ENCODE data around the gene LUZP2. TPM values are rescaled to one million over a fixed set of nuclear protein-coding genes. Genes with fewer than 3 reads are reported as not detected.

Gene LUZP2
- total RNA-seq, 4 donors from 2014 or later, result 0.23 to 0.83 (median 0.48) TPM

DNA sequence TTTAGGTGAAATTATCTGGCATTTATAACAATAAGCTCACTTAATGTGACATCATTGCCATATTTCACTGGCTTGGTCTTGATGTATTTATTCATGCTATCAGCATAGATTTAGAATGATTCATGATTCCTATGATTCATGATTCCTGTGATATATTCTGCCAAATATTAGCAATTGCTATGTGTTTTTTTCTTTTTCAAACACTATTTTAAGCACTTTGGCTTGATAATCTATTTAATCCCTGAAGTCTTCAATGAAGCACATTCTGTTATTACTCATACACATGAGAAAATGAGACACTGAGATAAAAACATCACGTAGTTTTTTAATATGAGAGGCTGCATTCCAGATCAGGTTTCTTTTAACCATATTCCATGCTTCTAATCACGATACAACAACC is 78.5 kb downstream of the LUZP2 start:
- DNase-seq, result no peak
- no peak overlapping the region for H3K4me3 ChIP-seq
- TF ChIP-seq, protein P1, sequence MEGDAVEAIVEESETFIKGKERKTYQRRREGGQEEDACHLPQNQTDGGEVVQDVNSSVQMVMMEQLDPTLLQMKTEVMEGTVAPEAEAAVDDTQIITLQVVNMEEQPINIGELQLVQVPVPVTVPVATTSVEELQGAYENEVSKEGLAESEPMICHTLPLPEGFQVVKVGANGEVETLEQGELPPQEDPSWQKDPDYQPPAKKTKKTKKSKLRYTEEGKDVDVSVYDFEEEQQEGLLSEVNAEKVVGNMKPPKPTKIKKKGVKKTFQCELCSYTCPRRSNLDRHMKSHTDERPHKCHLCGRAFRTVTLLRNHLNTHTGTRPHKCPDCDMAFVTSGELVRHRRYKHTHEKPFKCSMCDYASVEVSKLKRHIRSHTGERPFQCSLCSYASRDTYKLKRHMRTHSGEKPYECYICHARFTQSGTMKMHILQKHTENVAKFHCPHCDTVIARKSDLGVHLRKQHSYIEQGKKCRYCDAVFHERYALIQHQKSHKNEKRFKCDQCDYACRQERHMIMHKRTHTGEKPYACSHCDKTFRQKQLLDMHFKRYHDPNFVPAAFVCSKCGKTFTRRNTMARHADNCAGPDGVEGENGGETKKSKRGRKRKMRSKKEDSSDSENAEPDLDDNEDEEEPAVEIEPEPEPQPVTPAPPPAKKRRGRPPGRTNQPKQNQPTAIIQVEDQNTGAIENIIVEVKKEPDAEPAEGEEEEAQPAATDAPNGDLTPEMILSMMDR (IDR thresholded peaks at IDR 0.05), result no peak
- intact Hi-C loops (cut with DNase I), result no loop called here
- no peaks in the 10 kb centered on the region for H3K36me3 ChIP-seq
- H3K27ac ChIP-seq, result no peak overlapping the region
- H3K9me3 ChIP-seq, result no peaks in the 10 kb centered on the region
- H3K27me3 ChIP-seq, result no peaks in the 10 kb centered on the region
- H3K4me1 ChIP-seq, result peaks cover 0 to 5% (median 0%) of the 10 kb centered on the region in 3 donors
- 19 to 21% methylated on average over 2 of the region's 2 CpGs for WGBS, 2 donors

DNA sequence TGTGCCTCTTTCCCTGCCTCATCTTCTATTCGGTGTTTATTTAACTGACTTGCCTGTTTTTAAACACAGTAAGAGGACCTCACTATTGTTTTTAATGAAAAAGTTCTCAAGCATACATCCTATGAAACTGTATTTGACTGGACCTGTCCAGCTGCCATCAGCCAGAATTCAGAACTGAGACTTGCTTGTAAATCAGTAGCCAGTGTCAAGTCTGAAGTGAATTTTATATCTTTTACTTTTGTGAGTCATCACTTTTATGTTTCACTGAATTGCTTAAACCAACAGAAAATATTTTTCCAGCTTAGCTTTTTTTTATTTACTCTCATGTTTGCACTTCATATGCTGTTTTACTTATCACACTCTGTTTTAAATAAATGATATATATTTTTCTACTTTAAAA is 88.3 kb downstream of the LUZP2 start:
- Histone ChIP-seq H3K36me3 (no peaks in the 10 kb centered on the region), H3K27ac (no peak overlapping the region), H3K4me1 (peaks cover 0 to 3% (median 0%) of the 10 kb centered on the region in 3 donors), H3K4me3 (no peak overlapping the region), H3K27me3 (no peaks in the 10 kb centered on the region), H3K9me3 (no peaks in the 10 kb centered on the region)
- WGBS, 2 donors, result 71 to 82% methylated on average over 1 of the region's 1 CpG
- intact Hi-C loops (cut with DNase I), result no loop called here
- no peak for DNase-seq
- TF ChIP-seq, protein P1 (IDR thresholded peaks at IDR 0.05), result no peak
- no peak for TF ChIP-seq POLR2A (IDR thresholded peaks at IDR 0.05)

DNA sequence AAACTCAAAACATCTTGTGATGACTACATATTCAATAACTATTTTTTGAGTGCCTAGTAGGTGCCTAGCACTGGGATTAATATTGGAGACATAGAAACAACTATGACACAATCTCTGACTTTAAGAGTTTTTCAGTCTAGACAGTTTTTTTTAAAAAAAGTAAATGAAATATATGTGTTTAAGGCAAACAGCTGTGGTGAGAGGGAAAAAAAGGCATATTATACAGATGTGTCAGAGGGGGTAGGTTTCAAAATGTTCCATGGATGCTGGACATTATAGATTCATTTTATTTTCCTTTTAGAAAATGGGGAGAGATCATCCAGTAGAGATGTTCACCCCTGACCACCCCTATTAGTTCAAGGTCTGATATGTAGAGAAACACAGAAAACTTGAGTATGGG is 90.8 kb downstream of the LUZP2 start:
- intact Hi-C loops (cut with DNase I), result no loop called here
- no peaks in the 10 kb centered on the region for H3K27me3 ChIP-seq
- no peaks in the 10 kb centered on the region for H3K36me3 ChIP-seq
- H3K4me3 ChIP-seq, result no peak overlapping the region
- TF ChIP-seq, protein P1 (IDR thresholded peaks at IDR 0.05), result no peak
- no peak for TF ChIP-seq POLR2A (IDR thresholded peaks at IDR 0.05)
- no peaks in the 10 kb centered on the region for H3K9me3 ChIP-seq
- no peak for DNase-seq
- H3K4me1 ChIP-seq, result peaks cover 0 to 3% (median 0%) of the 10 kb centered on the region in 3 donors
- no peak overlapping the region for H3K27ac ChIP-seq

DNA sequence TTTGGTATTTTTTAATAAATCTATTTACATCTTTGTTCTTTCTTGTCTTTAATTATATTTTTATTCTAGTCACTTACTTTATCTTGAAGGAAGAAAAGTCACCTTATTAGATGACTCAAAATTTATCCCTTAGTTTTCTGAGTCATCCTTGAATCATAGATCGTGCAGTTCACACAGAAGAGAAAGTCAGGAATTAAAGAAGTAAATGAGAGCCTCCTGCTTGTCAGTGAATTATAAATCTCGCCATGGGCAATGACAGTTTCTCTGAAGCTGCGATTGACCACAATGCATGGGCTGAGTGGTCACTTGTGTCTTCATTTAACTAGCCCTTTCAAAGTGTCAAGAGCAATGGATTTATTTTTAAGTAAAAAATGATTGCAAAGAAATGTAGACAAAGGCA is 91.2 kb downstream of the LUZP2 start:
- 31 to 51% methylated on average over 3 of the region's 3 CpGs for WGBS, 2 donors
- TF ChIP-seq POLR2A (IDR thresholded peaks at IDR 0.05), result no peak
- TF ChIP-seq, protein P1 (IDR thresholded peaks at IDR 0.05), result no peak
- H3K27ac ChIP-seq, result no peak overlapping the region
- H3K36me3 ChIP-seq, result no peaks in the 10 kb centered on the region
- H3K4me3 ChIP-seq, result no peak overlapping the region
- H3K9me3 ChIP-seq, result no peaks in the 10 kb centered on the region
- DNase-seq, result no peak
- H3K27me3 ChIP-seq, result no peaks in the 10 kb centered on the region
- peaks cover 0 to 3% (median 0%) of the 10 kb centered on the region in 3 donors for H3K4me1 ChIP-seq
- intact Hi-C loops (cut with DNase I), result no loop called here

DNA sequence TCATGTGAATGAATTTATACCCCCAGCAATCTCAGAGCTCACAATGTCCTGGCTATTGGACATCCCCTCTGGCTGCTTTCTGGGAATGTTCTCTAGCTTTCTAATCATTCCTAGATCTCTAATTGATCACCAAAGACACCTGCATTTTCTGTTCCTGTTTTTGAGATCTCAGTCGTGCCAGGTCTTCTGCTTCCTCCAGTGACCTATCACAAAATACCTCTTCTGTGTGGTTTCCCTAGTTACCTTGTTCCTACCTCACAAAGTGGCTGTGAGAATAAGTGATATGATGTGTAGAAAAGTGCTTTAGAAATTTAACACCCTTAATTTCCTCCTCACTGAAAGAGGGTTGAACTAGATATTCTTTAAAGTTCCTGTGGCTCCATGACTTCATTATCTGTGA is 92.2 kb downstream of the LUZP2 start:
- H3K27me3 ChIP-seq, result no peaks in the 10 kb centered on the region
- H3K9me3 ChIP-seq, result no peaks in the 10 kb centered on the region
- peaks cover 0 to 3% (median 3%) of the 10 kb centered on the region in 3 donors for H3K4me1 ChIP-seq
- DNase-seq, result no peak
- TF ChIP-seq, protein P1 (IDR thresholded peaks at IDR 0.05), result no peak
- TF ChIP-seq POLR2A (IDR thresholded peaks at IDR 0.05), result no peak
- WGBS, 2 donors, result 53 to 65% methylated on average over 1 of the region's 1 CpG
- no peaks in the 10 kb centered on the region for H3K36me3 ChIP-seq
- H3K27ac ChIP-seq, result no peak overlapping the region
- H3K4me3 ChIP-seq, result no peak overlapping the region
- intact Hi-C loops (cut with DNase I), result no loop called here
